ENCODE data around the gene CREB3L2.
"Not testable (repeated sequence)": the region's sequence is repeated elsewhere in the genome, so short reads cannot be mapped to it uniquely, and the experiment has no call there.

The CREB3L2 gene

DNA sequence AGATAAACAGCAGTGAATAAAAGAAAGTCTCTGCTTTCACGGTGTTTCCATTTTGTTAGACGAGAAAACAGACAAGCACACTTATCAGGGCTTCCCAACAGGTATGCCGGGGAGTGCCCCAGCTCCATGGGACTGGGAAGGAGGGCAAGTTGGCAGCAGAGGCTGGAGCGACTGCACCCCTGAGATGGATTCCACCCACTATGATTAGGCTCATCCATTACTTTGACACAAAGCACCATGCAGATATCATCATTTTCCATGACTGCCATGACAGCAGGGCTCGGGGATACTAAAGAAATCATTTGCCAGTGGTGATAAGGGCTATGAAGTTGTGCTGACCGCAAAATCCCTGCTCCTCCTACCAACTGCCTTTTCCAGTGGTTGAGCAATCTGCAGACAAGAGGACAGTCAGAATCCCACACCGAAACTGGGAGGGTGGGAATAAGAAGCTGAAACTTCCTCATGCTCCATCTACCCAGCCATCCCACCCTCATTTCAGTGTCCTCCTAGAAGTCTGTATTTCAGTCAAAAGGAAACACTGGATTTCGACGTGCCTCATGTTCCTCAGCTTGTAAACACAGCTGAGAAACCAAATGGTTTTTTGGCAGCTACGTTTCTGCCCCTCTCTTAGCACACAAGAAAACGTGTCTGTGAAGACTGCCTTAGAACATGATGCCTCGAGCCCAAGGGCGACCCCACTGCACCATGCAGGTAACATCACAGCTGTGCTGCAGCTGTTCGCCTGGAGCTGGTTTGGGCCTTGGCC is 15.5 kb downstream of the CREB3L2 start:
- no peak for DNase-seq

- DNase-seq, result no peak
Observed at GRCh38 chr7:137985897-137986251, 16.0 kb downstream of the CREB3L2 start.

DNA sequence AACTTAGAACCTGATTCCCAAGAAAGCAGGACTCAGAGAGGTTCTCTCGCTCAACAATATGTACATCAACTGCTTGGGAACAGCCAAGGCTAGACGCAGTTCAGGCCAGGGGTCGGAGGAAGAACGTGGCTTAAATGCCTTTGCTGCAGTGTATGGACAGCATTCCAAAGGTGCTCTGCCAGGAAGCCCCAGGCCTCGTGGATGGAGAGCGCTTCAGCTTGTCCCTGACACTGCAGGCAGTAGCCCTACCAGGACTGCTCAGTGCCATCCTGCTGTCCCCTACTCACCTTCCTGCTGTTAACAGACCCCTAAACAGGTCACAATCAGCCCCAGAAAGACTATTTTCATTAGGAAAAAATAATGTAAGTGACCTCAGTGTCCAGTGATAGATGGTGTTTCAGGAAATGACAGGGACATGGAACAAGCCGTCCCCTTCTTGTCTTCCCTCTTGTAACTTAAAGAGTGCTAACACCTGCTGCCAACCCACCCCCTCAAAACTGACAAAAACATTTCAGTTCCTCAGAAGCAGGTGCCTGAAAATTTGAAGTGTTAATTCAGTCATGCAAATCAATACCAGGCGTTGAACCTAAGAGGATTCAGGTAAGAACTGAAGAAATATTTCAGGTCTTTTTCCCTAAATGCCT is 16.5 kb downstream of the CREB3L2 start:
- DNase-seq, result no peak

DNA sequence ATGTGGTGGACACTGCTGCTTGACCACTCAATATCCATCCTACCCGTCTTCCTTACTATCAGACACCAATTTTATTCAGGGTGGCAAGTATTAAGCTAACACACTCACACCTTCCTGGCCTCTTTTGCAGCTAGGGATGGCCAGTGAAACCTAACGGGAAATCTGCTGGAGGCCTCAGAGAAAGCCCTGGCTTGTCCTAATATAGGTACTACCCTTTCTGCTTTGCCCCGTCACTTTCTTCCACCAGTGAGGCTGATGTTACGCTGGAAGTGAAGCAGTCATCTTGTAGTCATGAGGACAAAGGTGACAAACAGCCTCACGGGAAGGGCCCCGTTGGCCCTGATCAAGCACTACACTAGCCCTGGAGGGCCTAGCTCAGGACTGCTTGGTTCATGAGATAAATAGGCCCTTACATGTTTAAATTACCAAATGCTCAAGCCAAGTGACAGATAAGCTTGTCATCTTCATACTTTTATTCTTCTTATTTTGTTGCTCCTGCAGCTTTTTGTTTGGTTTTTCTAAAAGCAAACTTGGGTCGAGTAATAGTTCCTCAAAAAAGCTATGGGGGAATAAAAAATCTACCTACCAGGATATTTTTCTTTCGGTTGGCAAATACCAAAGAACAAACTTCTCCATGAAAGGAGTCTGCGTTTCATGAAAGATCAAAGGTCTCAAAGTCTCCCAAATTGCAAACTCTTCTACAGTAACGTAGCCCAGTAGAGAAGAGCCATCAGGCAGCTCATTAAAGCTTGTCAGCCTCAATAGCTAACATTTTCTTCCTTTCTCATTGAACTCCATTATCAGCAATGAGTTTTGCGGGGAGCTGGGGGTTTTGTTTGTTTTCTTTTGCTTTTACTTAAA is 17.5 kb downstream of the CREB3L2 start:
- DNase-seq, result no peak

DNA sequence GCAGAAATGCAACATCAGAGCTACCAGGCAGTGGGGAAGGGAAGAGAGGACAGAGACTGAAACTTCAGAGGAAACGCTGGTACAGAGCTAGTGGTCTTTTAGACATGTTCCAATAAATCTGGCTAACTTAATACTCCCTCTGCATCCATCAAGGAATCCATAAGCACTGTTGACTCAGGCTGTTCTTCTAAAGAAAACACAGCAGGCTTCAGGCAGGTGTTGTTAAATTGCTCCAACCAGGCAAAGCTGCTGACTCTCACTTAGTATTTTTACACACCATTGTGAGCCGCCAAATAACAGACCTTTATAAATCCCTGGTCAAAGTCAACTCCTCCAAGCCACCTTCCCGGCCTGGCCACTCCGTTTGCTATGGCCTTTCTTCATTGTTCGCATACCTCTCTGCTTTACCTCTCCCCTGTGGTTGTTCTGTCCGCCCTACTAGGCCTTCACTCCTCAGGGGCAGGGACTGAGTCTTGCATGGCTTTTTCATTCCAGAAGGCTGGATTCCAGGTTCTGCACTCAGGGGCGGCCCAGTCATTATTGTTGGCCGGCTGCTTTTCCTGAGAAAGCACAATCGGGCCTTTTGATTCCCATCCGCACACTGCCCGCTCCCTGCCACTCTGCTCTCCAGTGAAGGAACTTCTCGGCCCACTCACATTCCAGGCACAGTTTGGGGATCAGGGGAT is 18.4 kb downstream of the CREB3L2 start:
- DNase-seq, result no peak

DNA sequence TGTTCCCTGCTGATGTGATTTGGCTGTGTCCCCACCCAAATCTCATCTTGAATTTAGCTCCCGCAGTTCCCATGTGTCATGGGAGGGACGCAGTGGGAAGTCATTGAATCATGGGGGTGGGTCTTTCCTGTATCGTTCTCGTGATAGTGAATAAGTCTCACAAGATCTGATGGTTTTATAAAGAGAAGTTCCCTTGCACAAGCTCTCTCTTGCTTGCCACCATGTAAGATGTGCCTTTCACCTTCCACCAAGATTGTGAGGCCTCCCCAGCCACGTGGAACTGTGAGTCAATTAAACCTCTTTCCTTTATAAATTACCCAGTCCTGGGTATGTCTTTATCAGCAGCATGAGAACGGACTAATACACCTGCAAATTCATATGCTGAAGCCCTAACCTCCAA is 19.5 kb downstream of the CREB3L2 start:
- not testable (repeated sequence) for DNase-seq

DNA sequence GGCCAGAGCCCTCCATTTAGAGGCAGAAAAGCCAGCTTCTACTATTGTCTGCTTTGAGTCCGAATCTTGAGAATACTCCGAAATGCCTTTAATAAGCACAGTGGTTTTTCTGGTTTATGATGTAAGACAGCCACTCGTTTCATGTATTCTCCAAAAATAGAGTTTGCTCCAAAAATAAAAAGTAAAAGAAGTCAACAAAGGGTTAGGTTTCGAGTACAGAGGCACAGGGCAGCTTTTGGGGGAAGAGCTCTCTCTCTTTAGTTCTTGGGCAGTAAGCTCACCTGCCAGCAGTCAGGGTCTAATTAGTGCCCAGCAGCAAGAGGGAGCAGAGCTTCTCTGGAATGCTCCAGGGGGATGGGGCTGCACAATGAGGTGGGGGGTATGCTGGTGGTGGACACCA is 20.2 kb downstream of the CREB3L2 start:
- no peak for DNase-seq

DNA sequence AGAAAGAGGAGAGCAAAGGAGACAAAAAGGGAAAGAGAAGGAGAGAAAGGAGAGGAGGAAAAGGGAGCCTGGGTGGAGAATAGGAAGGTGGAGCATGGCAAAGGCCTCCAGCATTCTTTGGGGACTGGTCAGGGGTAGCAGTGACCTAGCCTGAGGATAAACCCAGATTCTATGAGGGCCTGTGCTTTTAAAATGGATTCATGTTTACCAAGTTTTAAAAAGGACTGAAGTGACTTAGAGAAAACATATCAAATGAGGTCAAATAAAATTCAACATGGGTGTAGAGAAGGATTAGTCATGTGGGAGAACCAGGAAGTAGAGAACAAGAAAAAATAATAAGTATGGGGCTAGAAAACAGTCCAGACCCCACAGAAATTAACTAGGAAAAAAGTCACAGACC is 20.7 kb downstream of the CREB3L2 start:
- DNase-seq, result no peak

- DNase-seq, result no peak
Observed at GRCh38 chr7:137980308-137980707, 21.6 kb downstream of the CREB3L2 start.

- no peak for DNase-seq
Observed at GRCh38 chr7:137978464-137979237, 23.2 kb downstream of the CREB3L2 start.

DNA sequence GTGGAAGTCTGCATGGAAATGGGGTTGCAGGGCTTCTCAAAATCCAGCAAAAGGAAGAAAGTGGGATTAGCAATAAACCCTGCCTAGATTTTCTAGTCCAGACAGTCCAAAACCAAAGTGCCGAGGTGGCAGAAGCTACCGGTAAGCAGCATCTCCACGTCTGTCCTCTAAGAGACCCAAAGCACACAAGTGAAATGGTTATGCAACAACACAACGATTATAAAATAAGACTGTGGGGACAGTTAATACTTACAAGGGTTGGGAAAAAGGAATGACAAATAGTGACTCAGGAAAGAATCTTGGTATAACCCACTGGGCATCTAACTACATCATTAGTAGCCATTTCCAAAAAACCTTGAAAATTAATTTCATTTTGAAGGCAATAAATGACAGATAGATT is 24.7 kb downstream of the CREB3L2 start:
- DNase-seq, result no peak

- DNase-seq, result no peak
Observed at GRCh38 chr7:137976696-137977095, 25.2 kb downstream of the CREB3L2 start.

DNA sequence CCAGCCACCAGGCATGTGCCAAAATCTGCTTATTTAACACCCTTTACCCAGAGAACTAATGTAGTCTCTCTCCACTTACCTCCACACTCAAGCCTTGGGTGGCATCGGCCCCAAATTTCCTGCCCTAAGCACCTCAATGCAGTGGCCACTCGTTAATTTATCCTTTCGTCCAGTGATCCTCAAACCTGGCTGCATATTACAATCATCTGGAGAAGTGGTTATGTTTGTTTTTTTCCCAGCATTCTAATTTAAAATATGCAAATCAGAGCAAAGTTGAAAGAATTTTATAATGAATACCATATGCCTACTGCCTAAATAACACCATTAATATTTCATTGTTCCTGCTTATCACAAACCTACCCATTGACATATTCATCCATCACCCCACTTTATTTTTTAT is 25.7 kb downstream of the CREB3L2 start:
- no peak for DNase-seq

GRCh38 chr7:137975768-137976167 is 26.1 kb downstream of the CREB3L2 start:
- DNase-seq, result no peak

DNA sequence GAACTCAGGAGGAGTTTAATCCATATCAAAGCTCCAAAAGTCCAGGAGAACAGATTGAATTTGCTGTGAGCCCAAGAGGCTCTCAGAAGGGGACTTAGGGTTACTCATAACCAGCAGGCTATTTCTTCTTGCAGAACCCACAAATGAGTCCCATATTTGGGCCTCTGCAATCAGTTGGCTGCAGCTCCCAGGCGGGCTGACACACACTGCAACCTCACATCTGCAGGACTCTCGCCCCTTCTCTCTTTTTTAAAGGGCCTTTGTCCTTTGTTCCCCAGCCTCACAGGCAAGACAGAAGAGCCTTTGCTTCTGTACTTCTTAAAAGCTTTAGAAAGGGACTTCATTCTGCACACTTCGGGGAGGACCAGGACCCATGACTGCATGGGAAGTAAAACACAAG is 26.7 kb downstream of the CREB3L2 start:
- no peak for DNase-seq

DNA sequence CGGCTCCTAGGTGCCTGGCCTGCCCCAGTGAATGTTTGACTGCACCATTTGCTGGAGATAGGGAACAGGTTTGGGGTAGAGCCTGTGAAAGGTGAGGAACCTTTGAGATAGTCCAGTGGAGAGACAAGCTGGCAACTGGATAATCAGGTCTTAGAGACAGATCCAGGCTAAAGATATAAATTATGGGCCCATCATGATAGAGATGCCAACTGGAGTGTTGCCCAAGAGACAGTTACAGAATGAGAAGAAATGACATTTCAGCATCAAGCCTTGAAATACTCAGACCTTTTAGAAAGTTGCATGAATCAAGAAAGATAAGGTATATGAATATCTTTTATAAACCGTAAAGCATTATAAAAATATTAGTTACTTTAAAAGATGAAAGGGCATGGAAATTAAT is 27.1 kb downstream of the CREB3L2 start:
- no peak for DNase-seq

DNA sequence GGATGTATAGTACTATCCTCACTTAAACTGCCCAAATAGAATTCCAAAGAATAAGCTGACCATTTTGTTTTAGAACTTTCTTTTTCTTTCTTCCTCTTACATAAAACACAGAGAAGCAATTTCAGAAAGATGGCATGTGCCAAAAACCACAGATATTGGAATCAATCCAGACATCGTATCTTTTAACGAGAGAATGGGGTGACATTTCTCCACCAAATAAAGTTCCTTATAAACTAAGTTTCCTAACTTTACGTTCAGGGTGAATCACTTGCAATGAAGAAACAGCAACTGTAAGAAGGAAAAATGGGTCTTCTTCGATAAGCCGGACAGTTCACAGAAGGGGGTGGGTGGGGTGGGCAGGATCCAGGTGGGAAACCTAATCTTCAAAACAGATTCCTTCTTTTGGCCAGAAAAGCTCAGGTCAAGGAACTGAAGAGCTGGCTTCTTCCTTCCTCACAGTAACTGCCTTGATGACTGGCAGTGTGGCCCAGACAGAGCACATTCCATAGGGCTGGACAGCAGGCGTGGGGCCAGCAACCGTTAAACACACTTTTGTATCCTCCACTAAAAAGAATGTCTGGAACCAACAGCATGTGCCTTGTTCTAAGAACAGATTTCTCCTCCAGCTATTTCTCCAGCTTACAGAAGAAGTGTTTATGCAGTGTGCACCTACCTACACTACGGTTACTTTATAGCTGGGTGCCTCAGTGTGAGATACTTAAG is 31.5 kb downstream of the CREB3L2 start:
- no peak for DNase-seq

- no peak for DNase-seq
Observed at GRCh38 chr7:137969828-137970227, 32.1 kb downstream of the CREB3L2 start.

DNA sequence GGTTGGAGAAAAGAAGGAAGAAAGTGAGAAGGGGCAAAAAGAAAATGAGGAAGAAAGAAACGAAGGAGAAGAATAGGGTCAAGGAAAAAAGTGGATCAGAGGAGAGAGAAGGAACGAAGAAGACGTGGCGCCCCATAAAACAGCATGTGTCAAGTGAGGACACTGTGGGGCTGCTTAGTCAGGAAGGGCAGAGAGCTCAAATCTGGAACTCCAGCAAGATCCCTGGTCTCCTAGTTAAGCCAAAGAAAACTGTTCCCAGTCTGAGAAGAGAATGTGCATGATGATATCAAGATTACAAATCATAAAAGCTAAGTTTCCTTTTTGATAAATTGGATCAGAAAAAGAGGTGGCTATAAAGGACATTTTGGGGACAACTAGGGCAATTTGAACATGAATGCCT is 33.0 kb downstream of the CREB3L2 start:
- DNase-seq, result no peak

- not testable (repeated sequence) for DNase-seq
Observed at GRCh38 chr7:137968339-137968738, 33.5 kb downstream of the CREB3L2 start.

DNA sequence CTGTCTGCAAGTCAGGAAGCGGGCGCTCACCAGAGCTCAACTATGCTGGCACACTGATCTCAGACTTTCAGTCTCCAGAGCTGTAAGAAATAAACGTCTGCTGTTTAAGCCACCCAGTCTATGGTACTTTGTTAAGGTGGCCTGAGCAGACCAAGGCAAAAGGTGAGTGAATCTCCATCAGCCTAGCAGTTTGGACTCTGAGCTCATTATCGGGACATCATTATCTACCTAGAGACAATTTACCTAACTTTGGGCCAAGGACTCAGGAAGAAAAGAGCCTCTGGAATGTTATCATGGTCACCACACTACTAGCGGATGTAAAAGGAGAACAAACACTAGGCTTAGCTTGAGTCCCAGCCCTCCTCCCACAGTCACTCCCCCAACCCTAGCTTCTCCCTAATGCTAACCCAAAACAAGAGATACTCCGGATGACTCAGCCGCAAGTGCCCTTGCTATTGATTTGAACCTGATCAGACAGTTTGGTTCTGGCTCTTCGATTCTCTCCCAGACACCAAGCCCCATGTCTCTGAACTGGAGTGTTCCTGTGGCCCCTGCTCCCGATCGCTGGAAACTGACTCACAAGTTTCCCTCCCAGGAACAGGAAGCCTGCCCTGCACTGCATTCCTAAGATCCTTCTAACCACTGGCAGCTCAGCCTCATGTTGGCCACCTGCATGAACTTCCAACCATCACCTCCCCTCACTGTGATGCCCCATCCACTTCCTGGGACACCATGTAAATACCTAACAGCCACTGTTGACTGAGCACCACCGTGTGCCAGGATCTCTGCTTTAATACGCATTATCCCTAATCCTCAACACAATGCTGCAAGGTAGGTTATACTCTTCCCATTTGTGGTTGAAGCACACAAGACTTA is 34.5 kb downstream of the CREB3L2 start:
- no peak for DNase-seq
